ENCODE data around the gene ZBP1.

ZBP1 gene

DNA sequence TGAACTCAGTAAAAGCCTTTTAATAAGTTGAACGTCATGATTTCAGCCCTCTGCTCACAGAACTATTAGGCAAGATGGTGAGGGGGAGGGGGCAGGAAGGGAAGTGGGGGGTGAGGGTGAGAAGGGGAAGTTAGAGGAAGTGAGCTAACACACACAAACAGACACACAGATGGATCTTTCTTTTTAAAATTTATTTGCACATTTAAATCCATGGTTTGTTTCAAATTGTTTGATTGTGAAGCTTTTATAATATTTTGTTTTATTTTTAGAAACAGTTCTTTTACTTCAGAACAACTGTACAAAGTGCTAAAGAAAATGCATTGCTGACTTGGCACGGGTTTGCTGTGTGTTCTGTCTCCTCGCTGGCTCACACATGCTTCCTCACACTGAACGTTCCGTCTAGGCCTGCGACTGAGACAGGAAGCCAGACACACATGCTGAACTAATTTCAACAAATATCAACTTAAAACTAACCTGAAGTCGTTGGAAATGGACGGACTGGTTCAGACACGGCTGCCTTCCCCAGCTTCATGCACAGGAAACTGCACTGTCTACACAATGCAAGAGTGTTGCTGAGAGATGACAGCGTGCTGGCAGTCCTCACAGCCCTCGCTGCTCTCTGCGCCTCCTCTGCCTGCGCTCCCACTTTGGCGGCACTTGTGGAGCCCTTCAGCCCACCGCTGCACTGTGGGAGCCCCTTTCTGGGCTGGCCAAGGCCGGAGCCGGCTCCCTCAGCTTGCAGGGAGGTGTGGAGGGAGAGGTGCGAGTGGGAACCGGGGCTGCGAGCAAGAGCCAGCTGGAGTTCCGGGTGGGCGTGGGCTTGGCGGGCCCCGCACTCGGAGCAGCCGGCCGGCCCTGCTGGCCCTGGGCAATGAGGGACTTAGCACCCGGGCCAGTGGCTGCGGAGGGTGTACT lies 8.1 kb upstream of the ZBP1 start:
- FAIRE-seq (peak; percentile 70), DNase-seq (ENCODE audit: insufficient read length, low spot score) (no peak)
- no peak for TF ChIP-seq PAX5 (IDR thresholded peaks at IDR 0.05; ENCODE audit: insufficient read depth, low read length, severe bottlenecking)
- TF ChIP-seq SPI1 (IDR thresholded peaks at IDR 0.05; ENCODE audit: low read depth, low read length): peak; percentile 72

DNA sequence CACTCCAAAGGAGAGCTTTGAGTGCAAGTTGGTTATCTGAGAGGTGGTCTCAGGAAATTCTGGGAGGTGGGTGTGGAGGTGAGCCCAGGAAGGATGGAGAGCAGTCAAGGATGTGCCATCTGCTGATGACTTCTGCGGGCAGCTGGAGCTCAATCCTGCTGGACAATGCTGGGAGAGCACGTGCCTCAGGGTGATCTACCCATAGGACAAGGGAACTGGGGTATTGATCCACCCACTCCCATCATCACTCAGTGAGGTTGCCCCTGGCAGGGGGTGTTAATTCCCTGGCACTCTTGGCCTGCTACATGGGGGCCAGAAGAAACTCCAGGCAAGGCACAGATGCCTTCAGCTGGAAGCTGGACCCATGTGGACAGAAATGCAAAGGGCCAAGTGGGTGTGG lies 7.1 kb upstream of the ZBP1 start:
- DNase-seq (ENCODE audit: insufficient read length, low spot score): no peak
- no peak for TF ChIP-seq TAF1 (IDR thresholded peaks at IDR 0.05; ENCODE audit: low read depth, low read length)
- no peak for TF ChIP-seq PAX5 (IDR thresholded peaks at IDR 0.05; ENCODE audit: insufficient read depth, low read length, severe bottlenecking)
- no peak for FAIRE-seq

- TF ChIP-seq TAF1 (IDR thresholded peaks at IDR 0.05; ENCODE audit: low read depth, low read length) (no peak), POU2F2 (IDR thresholded peaks at IDR 0.05; ENCODE audit: low read depth, low read length) (no peak), POLR2AphosphoS5 (IDR thresholded peaks at IDR 0.05; ENCODE audit: low read depth, low read length) (no peak), POLR2A (IDR thresholded peaks at IDR 0.05; ENCODE audit: low read depth, low read length) (no peak)
- FAIRE-seq (no peak), DNase-seq (ENCODE audit: insufficient read length, low spot score) (no peak)
Measured at GRCh38 chr20:57625978-57626377, 5.8 kb upstream of the ZBP1 start.

DNA sequence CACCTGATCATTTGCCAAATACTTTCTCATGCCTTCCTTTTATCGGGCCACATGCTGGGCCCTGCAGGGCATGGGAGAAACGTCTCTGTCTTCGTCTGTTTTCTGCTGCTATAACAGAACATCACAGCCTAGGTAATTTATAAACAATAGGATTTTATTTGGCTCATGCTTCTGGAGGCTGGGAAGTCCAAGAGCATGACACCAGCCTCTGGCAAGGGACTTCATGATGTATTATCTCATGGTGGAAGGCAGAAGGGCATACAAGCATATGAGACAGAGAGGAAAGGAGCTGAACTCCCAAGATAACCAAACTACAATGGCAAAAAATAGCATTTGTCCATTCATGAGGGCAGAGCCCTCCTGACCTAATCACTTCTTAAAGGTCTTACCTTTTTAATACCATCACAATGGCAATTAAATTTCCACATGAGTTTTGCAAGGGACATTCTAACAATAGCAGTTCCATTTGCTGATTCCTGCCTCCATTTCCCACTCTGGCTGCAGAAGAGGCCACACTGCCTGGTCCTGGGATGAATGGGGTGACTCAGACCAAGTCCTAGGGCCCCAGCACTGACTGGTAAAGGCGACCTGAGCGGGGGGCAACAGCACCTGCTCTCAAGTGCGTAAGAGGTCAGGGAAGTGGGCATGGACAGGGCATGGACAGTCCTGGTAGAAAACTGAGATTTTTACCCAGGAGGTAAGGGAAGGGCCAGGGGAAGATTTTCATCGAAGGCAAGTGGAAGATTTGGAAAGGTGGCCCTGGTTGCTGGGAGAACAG lies 5.1 kb upstream of the ZBP1 start:
- DNase-seq (ENCODE audit: insufficient read length, low spot score): no peak
- FAIRE-seq: no peak

DNA sequence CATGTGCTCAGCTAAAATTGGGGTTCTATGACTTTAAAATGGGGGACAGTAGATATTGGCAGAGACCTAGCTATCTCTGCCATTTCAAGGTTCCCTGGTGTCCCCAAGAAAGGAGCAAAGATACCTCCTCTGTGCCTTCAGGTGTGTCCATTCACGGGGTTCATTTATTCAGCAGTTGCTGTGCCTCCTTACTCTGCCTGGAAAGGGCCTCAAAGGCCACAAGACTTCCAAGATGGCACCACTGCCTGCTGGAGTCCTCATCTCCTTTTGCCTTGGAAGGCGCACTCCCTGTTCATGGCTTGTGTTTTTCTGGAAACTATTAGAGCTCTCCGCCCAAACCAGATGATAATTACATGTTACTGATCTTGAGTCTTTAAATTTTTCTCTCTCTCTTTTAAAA lies 3.9 kb upstream of the ZBP1 start:
- FAIRE-seq (no peak), DNase-seq (ENCODE audit: insufficient read length, low spot score) (no peak)
- TF ChIP-seq POLR2A (IDR thresholded peaks at IDR 0.05; ENCODE audit: low read depth, low read length): no peak
- TF ChIP-seq TAF1 (IDR thresholded peaks at IDR 0.05; ENCODE audit: low read depth, low read length): no peak
- no peak for TF ChIP-seq PAX5 (IDR thresholded peaks at IDR 0.05; ENCODE audit: insufficient read depth, low read length, severe bottlenecking)
- no peak for TF ChIP-seq POLR2AphosphoS5 (IDR thresholded peaks at IDR 0.05; ENCODE audit: low read depth, low read length)
- TF ChIP-seq POU2F2 (IDR thresholded peaks at IDR 0.05; ENCODE audit: low read depth, low read length): no peak
- no peak for TF ChIP-seq SPI1 (IDR thresholded peaks at IDR 0.05; ENCODE audit: low read depth, low read length)

More for the DNA sequence above, 5.1 kb upstream of the ZBP1 start:
- no peak for TF ChIP-seq TAF1 (IDR thresholded peaks at IDR 0.05; ENCODE audit: low read depth, low read length)
- no peak for TF ChIP-seq PAX5 (IDR thresholded peaks at IDR 0.05; ENCODE audit: insufficient read depth, low read length, severe bottlenecking)
- no peak for TF ChIP-seq SPI1 (IDR thresholded peaks at IDR 0.05; ENCODE audit: low read depth, low read length)
- no peak for TF ChIP-seq POU2F2 (IDR thresholded peaks at IDR 0.05; ENCODE audit: low read depth, low read length)
- no peak for TF ChIP-seq POLR2A (IDR thresholded peaks at IDR 0.05; ENCODE audit: low read depth, low read length)
- no peak for TF ChIP-seq POLR2AphosphoS5 (IDR thresholded peaks at IDR 0.05; ENCODE audit: low read depth, low read length)

DNA sequence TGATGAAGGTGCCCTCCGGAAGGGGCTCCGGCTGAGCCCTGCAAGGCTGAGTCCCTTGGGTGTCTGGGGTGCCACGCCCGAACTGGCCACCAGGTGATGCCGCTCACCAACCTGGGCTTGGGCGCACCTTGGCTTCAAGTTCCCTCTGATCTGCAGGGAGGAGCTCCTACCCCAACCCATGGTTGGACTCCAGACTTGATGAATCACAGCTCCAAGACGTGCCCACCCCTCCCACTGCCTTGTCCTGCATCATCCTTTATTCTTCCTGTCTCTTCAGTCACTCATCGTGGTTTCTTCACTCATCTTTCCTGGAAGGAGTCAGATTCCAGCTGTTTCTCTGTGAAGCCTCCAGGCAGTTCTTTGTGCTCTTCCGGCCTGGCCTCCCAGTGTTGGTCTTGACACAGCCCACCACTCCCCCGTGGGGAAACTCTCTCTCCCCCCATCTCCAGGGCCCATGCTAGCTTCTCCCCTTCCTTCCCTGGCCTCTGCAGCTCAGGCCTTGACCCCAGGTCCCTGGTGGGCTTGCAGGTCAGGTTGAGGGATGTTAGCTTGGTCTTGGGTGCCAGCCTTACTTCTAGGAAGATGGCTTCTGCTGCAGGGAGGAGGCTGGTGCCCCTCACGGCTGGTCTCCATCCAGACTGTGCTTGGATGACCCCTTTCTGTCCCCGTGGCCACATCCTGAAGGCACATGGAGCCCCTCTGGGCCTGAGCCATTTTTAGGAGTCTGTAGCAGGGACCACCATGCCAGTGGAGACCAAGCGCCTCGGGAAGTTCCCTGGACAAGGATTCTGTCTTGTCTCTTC lies 2.6 kb upstream of the ZBP1 start:
- no peak for DNase-seq (ENCODE audit: insufficient read length, low spot score)
- TF ChIP-seq PAX5 (IDR thresholded peaks at IDR 0.05; ENCODE audit: insufficient read depth, low read length, severe bottlenecking) (no peak), POLR2AphosphoS5 (IDR thresholded peaks at IDR 0.05; ENCODE audit: low read depth, low read length) (no peak)
- FAIRE-seq: peak; percentile 16

- FAIRE-seq (no peak), DNase-seq (ENCODE audit: insufficient read length, low spot score) (no peak)
- TF ChIP-seq PAX5 (IDR thresholded peaks at IDR 0.05; ENCODE audit: insufficient read depth, low read length, severe bottlenecking): no peak
- no peak for TF ChIP-seq POU2F2 (IDR thresholded peaks at IDR 0.05; ENCODE audit: low read depth, low read length)
- no peak for TF ChIP-seq SPI1 (IDR thresholded peaks at IDR 0.05; ENCODE audit: low read depth, low read length)
- TF ChIP-seq TAF1 (IDR thresholded peaks at IDR 0.05; ENCODE audit: low read depth, low read length): no peak
- no peak for TF ChIP-seq POLR2A (IDR thresholded peaks at IDR 0.05; ENCODE audit: low read depth, low read length)
- no peak for TF ChIP-seq POLR2AphosphoS5 (IDR thresholded peaks at IDR 0.05; ENCODE audit: low read depth, low read length)
Measured at GRCh38 chr20:57622201-57622570, 2.0 kb upstream of the ZBP1 start.

DNA sequence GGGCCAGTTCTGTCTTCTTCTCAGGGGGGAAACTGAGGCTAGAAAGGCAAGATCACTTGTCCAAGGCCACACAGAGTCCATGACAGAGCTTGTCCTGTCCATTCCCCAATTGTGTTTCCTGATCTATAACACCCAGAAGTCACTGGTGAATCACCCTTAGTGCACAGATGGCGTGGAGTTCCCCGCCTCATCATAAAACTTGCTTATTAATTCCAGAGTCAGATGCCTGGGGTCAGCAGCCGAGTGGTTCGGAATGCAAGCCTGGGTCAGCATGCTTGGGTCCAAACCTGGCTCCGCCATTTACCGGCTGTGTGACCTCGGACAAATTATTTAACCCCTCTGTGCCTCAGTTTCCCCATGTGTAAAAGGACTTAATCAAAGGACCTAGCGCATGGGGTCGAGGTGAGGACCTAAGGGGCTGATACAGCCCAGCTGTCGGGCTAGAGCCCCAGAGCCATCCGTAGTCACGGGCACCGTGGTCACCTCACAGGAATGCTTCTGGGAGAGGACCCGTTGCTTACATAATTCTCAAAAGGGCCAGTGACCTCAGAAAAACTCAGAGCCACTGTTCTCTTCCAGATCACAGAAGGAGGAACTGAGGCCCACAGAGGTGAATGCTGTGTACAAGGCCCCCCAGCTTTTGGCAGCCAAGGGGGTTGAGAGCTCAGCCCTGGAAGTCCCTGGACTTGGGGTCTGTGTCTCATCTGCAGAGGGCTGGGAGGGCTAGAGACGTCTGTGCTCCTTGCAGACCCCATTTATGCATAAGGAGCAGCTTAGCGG lies 1.4 kb upstream of the ZBP1 start:
- TF ChIP-seq SPI1 (IDR thresholded peaks at IDR 0.05; ENCODE audit: low read depth, low read length): no peak
- no peak for TF ChIP-seq POLR2A (IDR thresholded peaks at IDR 0.05; ENCODE audit: low read depth, low read length)
- TF ChIP-seq POU2F2 (IDR thresholded peaks at IDR 0.05; ENCODE audit: low read depth, low read length): no peak
- TF ChIP-seq POLR2AphosphoS5 (IDR thresholded peaks at IDR 0.05; ENCODE audit: low read depth, low read length): no peak
- TF ChIP-seq PAX5 (IDR thresholded peaks at IDR 0.05; ENCODE audit: insufficient read depth, low read length, severe bottlenecking): no peak
- no peak for TF ChIP-seq TAF1 (IDR thresholded peaks at IDR 0.05; ENCODE audit: low read depth, low read length)
- no peak for DNase-seq (ENCODE audit: insufficient read length, low spot score)
- no peak for FAIRE-seq

GRCh38 chr20:57620999-57621398 lies 773 bp upstream of the ZBP1 start:
- DNase-seq (ENCODE audit: insufficient read length, low spot score): no peak
- no peak for FAIRE-seq
- TF ChIP-seq POLR2A (IDR thresholded peaks at IDR 0.05; ENCODE audit: low read depth, low read length) (no peak), POLR2AphosphoS5 (IDR thresholded peaks at IDR 0.05; ENCODE audit: low read depth, low read length) (no peak), SPI1 (IDR thresholded peaks at IDR 0.05; ENCODE audit: low read depth, low read length) (no peak), TAF1 (IDR thresholded peaks at IDR 0.05; ENCODE audit: low read depth, low read length) (no peak), PAX5 (IDR thresholded peaks at IDR 0.05; ENCODE audit: insufficient read depth, low read length, severe bottlenecking) (no peak), POU2F2 (IDR thresholded peaks at IDR 0.05; ENCODE audit: low read depth, low read length) (no peak)

Measured in GM12891 (cell line).